Gastroesophageal sphincter (tissue), 3 donors: ENCODE results near the gene ICAM5.

Source experiments
- POLR2A ChIP-seq, 2 donors: fragments of 450-650 bp; IDR thresholded peaks; one replicate each; pipeline ENCODE4 v1.6.1; 2017; ENCODE audit warnings: antibody characterized with exemption in 2 of 2, mild to moderate bottlenecking in 2 of 2, moderate library complexity in 1 of 2
- TF ChIP-seq, protein P1 (sequence below), 4 experiments: fragments of 200-600 bp in 2 of 4; fragments of 450-650 bp in 2 of 4; sonication (generic) in 1 of 4; IDR thresholded peaks; one replicate each; pipeline ENCODE4 v1.5.1; 2017 to 2019; ENCODE audit warnings: antibody characterized with exemption in 4 of 4, mild to moderate bottlenecking in 2 of 4, moderate library complexity in 2 of 4

DNA sequence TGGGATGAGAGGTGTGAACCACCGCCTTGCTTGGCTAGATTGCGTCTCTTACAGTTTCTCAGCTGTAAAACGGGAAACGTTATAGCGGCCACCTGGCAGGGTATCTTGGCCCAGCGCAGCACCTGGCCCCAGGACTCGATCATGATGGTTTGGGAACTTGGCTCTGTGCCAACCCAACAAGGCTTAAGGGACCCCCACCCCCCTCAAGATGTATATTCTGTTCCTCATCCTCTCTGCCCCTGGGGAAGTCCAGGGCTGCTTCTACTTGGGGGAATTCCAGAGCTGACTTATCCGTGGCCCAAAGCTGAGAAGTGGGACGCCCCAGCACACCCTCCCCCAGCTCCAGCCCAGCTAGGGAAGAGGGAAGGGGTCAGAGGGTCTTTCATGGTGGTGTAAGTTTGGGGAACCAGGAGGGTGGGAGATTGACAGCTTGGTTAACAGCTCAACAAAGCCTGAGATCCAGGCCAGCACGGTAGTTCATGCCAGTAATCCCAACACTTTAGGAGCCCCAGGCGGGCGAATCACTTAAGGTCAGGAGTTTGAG is 18.1 kb upstream of the ICAM5 start:
- TF ChIP-seq, protein P1, sequence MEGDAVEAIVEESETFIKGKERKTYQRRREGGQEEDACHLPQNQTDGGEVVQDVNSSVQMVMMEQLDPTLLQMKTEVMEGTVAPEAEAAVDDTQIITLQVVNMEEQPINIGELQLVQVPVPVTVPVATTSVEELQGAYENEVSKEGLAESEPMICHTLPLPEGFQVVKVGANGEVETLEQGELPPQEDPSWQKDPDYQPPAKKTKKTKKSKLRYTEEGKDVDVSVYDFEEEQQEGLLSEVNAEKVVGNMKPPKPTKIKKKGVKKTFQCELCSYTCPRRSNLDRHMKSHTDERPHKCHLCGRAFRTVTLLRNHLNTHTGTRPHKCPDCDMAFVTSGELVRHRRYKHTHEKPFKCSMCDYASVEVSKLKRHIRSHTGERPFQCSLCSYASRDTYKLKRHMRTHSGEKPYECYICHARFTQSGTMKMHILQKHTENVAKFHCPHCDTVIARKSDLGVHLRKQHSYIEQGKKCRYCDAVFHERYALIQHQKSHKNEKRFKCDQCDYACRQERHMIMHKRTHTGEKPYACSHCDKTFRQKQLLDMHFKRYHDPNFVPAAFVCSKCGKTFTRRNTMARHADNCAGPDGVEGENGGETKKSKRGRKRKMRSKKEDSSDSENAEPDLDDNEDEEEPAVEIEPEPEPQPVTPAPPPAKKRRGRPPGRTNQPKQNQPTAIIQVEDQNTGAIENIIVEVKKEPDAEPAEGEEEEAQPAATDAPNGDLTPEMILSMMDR (IDR thresholded peaks at IDR 0.05), result no peak
- no peak for TF ChIP-seq POLR2A (IDR thresholded peaks at IDR 0.05)
